AG09309 (cell line): ENCODE measurements around the gene FBXW7.

Experiments used
- DNase-seq: peaks from one replicate; pipeline ENCODE4 v3.0.0-alpha.2; 2010; ENCODE audit warnings: low read depth
- H3K4me3 ChIP-seq: 2 replicates; pipeline ENCODE4 v1.5.1; 2011; ENCODE audit warnings: mild to moderate bottlenecking, low read depth, low read length, moderate library complexity; ENCODE audit not compliant: control insufficient read depth
- TF ChIP-seq, protein P1 (sequence below): IDR thresholded peaks from 2 replicates; pipeline ENCODE4 v1.5.1; 2011; ENCODE audit warnings: mild to moderate bottlenecking, low read depth, low read length, inconsistent platforms; ENCODE audit not compliant: insufficient read depth, control insufficient read depth; ENCODE audit errors: missing control alignments

The FBXW7 gene

DNA sequence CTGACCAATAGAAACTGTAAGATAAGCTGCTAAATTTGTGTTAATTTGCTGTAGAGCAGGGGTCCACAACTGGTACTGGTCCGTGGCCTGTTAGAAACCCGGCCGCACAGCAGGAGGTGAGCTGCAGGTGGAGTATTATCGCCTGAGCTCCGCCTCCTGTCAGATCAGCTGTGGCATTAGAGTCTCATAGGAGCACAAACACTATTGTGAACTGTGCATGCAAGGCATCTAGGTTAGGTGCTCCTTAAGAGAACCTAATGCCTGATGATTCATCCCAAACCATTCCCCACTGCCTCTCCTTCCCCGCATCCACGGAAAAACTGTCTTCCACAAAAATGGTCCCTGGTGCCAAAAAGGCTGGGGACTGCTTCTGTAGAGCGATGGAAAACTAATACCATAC, 19.7 kb downstream of the FBXW7 start:
- no peak for DNase-seq
- TF ChIP-seq, protein P1, sequence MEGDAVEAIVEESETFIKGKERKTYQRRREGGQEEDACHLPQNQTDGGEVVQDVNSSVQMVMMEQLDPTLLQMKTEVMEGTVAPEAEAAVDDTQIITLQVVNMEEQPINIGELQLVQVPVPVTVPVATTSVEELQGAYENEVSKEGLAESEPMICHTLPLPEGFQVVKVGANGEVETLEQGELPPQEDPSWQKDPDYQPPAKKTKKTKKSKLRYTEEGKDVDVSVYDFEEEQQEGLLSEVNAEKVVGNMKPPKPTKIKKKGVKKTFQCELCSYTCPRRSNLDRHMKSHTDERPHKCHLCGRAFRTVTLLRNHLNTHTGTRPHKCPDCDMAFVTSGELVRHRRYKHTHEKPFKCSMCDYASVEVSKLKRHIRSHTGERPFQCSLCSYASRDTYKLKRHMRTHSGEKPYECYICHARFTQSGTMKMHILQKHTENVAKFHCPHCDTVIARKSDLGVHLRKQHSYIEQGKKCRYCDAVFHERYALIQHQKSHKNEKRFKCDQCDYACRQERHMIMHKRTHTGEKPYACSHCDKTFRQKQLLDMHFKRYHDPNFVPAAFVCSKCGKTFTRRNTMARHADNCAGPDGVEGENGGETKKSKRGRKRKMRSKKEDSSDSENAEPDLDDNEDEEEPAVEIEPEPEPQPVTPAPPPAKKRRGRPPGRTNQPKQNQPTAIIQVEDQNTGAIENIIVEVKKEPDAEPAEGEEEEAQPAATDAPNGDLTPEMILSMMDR = no peak
- no peak overlapping the region for H3K4me3 ChIP-seq

DNA sequence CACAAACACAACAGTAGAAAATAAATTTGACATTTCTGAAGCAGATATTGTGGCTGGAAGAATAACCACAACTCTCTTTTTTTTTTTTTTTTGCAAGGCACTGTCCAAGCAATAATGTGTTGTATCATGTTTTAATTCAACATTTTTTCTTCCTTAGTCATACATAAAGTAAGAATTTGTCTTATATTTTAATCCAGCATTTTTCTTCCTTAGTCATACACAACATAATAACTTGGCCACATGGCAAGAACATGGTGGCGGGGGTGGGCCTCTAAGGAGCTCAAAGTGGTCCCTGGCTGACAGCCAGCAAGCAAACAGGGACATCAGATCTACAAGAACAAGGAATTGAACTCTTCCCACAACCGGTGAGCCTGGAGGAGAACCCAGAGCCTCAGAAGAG, 20.2 kb downstream of the FBXW7 start:
- H3K4me3 ChIP-seq = no peak overlapping the region
- TF ChIP-seq, protein P1 = no peak
- peak; percentile 25 for DNase-seq

DNA sequence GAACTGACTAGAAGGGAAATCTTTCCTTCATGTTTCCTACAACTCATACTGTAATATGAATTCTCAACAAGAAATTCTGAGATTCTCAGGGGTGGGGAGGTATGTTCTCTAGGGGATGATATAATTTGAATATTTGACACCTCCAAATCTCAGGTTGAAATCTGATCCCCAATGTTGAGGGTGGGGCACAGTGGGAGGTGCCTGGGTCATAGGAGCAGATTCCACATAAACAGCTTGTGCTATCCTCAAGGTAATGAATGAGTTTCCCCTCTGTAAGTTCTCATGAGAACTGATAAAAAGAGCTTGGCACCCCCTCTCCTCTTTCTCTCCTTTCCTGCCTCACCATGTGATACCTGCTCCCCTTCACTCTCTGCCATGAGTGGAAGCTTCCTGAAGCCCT, 21.5 kb downstream of the FBXW7 start:
- no peak for DNase-seq
- TF ChIP-seq, protein P1 = no peak
- H3K4me3 ChIP-seq = no peak overlapping the region

DNA sequence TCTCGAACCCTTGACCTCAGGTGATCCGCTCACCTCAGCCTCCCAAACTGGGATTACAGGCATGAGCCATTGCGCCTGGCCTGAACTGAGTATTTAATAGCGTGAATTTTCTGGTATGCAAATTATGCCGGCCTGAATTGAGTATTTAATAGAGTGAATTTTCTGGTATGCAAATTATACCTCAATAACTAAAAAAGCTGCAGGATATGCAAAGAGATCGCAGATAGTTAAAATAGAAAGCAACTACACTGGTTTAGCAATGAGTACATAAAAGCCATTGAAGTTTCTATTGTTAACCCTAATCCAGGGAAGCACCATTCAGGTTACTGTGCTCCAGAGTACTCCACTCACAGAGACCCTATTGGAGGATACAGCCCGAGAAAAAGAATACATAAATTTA, 22.8 kb downstream of the FBXW7 start:
- TF ChIP-seq, protein P1 = no peak
- DNase-seq = no peak
- H3K4me3 ChIP-seq = no peak overlapping the region

GRCh38 chr4:152512483-152512882, 23.4 kb downstream of the FBXW7 start:
- no peak for DNase-seq
- no peak overlapping the region for H3K4me3 ChIP-seq
- TF ChIP-seq, protein P1 = no peak

DNA sequence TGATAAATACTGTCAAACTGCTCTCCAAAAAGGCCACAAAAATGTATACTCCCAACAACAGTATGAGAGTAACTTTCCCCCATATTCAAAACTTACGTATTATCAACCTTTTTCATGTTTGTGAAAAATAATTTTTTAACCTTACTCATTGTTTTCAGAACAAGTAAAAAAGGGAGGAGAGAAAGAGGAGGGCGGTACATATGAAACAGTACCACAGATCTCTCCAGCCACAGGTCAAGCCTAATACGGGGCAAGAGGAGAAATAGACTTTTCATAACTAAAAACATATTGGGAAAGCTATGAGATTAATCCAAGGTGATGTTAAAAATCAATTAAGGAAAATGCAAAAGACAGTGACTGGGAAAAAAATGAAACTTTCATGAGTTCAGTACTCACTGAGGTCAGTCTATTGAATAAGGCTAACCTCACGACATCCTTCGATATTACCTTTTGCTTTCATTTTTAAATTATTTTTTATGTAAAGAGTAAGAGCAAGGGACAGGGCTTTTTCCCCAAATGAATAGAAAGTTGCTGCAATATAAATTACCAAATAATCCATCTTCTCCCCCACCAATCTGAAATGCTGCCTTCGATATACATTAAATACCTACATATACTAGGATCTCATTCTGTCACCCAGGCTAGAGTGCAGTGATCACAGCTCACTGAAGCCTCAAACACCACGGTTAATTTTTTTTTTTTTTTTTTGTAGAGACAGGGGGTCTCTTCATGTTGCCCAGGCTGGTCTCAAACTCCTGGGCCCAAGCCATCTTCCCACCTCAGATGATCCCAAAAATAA, 25.3 kb downstream of the FBXW7 start:
- TF ChIP-seq, protein P1 = no peak
- H3K4me3 ChIP-seq = no peak overlapping the region
- no peak for DNase-seq
